ENCODE results near the gene CCDC8. TPM values are rescaled to one million over a fixed set of nuclear protein-coding genes. Genes with fewer than 3 reads are reported as not detected.

The CCDC8 gene
- total RNA-seq, 5 donors from 2014 or later (not counting 1 experiment from before 2014, with no cell fraction given) = 0.12 to 0.19 (median 0.13) TPM; not detected in 2

DNA sequence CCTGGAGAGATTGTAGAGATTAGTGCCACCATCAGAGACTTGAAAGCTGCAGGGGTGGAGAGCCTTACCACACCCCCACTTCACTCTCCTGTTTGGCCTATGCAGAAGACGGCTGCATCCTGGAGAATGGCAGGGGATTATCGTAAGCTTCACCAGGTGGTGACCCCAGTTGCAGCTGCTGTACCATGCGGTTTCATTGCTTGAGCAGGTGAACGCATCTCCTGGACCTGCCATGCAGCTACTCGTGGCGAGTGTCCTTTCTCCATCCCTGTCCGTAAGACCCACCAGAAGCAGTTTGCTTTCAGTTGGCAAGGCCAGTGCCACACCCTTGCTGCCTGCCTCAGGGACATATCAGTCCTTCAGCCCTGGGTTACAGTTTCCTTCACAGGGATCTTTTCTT, 45.2 kb downstream of the CCDC8 start:
- CTCF ChIA-PET = no interaction called here
- H3K27ac Mint-ChIP-seq = no peak overlapping the region

DNA sequence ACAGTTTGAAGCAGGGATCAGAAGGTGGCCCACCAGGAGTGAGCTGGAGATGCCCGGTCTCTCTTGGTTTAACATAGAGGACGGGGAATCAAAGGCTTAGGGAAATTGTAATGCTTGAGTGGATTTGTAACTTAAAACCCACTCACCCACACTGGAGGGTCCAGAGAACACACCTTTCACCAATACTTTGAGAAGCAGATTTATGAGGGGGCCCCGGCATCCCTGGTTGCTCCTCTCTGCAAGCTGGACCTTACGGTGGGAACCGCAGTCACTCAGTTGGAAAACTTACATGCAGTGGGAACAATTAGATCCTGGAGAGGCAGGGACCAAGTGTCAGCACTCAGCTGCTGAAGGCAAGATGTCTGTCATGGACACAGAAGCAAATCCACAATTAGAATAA, 45.9 kb downstream of the CCDC8 start:
- POLR2A ChIA-PET = no interaction called here
- Histone ChIP-seq H3K27ac (ENCODE audit: low read length) (no peak overlapping the region), H3K36me3 (ENCODE audit: control insufficient read depth in 2 of 2, extremely low read depth in 1 of 2, insufficient read depth in 1 of 2, low read length in 1 of 2) (peaks cover 0 to 41% of the 10 kb centered on the region in 2 donors), H3K4me1 (ENCODE audit: control insufficient read depth in 1 of 2, extremely low read depth in 1 of 2, insufficient read depth in 2 of 2, low read length in 2 of 2) (peaks cover 2 to 28% of the 10 kb centered on the region in 2 experiments), H3K4me3 (ENCODE audit: control insufficient read depth in 1 of 2, extremely low read depth in 1 of 2, low read length in 1 of 2) (no peak overlapping the region), H3K9me3 (no peaks in the 10 kb centered on the region), H3K27me3 (replicated peaks in 1 of 2; ENCODE audit: control insufficient read depth in 2 of 2, extremely low read depth in 1 of 2, insufficient read depth in 2 of 2, low read length in 1 of 2) (no peaks in the 10 kb centered on the region)
- DNase-seq = no peak
- no peak overlapping the region for H3K27ac Mint-ChIP-seq
- H3K27me3 Mint-ChIP-seq = no peaks in the 10 kb centered on the region
- H3K36me3 Mint-ChIP-seq = peaks cover 20% of the 10 kb centered on the region
- no peak for ATAC-seq (replicated peaks in 1 of 4)
- H3K4me1 Mint-ChIP-seq = peaks cover 30 to 49% (median 32%) of the 10 kb centered on the region in 3 donors
- 100% methylated on average over 3 of the region's 5 CpGs for WGBS (ENCODE audit: insufficient coverage)
- no peaks in the 10 kb centered on the region for H3K9me3 Mint-ChIP-seq
- no peak overlapping the region for H3K4me3 Mint-ChIP-seq
- CTCF ChIA-PET = no interaction called here

More for the DNA sequence above, 45.2 kb downstream of the CCDC8 start:
- peaks cover 31 to 49% (median 32%) of the 10 kb centered on the region in 3 donors for H3K4me1 Mint-ChIP-seq
- H3K4me3 ChIP-seq (ENCODE audit: control insufficient read depth in 1 of 2, extremely low read depth in 1 of 2, low read length in 1 of 2) = no peak overlapping the region
- ATAC-seq (replicated peaks in 1 of 4) (no peak), DNase-seq (no peak)
- H3K9me3 Mint-ChIP-seq = no peaks in the 10 kb centered on the region
- H3K36me3 Mint-ChIP-seq = peaks cover 20% of the 10 kb centered on the region
- no peaks in the 10 kb centered on the region for H3K27me3 Mint-ChIP-seq
- peaks cover 2 to 30% of the 10 kb centered on the region in 2 experiments for H3K4me1 ChIP-seq (ENCODE audit: control insufficient read depth in 1 of 2, extremely low read depth in 1 of 2, insufficient read depth in 2 of 2, low read length in 2 of 2)
- H3K4me3 Mint-ChIP-seq = no peak overlapping the region
- WGBS (ENCODE audit: insufficient coverage) = 96% methylated on average over 6 of the region's 7 CpGs
- no peaks in the 10 kb centered on the region for H3K27me3 ChIP-seq (replicated peaks in 1 of 2; ENCODE audit: control insufficient read depth in 2 of 2, extremely low read depth in 1 of 2, insufficient read depth in 2 of 2, low read length in 1 of 2)
- POLR2A ChIA-PET = interaction anchor here (0.6 kb wide), 2 partner anchors 15 to 300 kb away, joined by 3 to 9 read pairs; no protein-coding TSS in a partner anchor
- H3K27ac ChIP-seq (ENCODE audit: low read length) = no peak overlapping the region
- peaks cover 0 to 47% of the 10 kb centered on the region in 2 donors for H3K36me3 ChIP-seq (ENCODE audit: control insufficient read depth in 2 of 2, extremely low read depth in 1 of 2, insufficient read depth in 1 of 2, low read length in 1 of 2)
- no peaks in the 10 kb centered on the region for H3K9me3 ChIP-seq

DNA sequence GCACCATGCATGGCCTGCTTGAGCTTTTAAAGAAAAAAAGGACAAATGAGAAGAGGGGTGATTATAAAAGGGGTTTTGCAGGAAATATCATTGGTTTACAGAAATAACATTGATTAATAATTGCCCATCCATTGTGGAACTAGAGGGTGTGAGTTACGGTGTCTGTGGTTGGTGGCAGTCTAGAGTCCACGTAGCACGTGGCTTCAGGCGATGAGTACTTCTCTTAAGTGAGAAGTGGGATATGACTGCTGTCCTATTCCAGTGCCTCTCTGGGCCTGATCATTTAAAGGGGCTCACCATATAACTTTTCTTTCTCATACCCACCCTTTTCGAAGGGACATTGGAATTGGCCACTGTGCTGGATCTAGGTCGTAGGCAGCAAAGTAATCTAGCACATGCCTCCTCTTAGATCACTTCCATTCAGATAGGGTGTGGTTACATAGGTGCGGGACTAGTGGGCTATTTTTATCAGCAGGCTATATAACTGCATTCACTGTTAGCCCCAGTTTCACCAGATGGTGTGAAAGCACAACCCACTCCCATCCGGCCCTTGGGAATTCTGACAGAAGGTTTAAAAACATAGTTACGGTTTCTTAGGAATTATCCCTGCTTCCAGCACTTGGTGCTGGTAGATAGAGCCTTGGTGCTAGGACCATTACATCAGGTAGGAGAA, 46.6 kb downstream of the CCDC8 start:
- no peak overlapping the region for H3K27ac Mint-ChIP-seq
- POLR2A ChIA-PET = no interaction called here

DNA sequence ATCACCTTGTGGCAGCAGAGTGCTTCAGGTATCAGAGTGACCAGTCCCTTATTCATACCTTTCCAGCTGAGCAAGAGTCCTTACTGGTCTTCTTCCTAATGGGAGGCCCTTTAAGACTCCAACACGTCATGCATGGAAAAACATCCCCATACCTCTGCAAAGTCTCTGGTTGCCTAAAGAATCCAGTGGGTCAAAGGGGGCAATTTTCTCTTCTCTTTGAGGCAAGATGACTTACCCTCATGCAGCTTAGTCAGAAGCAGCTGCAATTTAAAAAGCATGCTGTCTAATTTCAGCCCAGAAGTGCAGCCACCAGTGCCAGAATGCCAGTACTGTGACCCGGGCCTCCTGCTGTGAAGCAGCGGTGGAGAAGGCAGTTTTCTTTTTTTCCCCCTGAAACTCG, 47.8 kb downstream of the CCDC8 start:
- no peak overlapping the region for H3K4me3 ChIP-seq (ENCODE audit: control insufficient read depth in 1 of 2, extremely low read depth in 1 of 2, low read length in 1 of 2)

More for the DNA sequence above, 46.6 kb downstream of the CCDC8 start:
- Histone ChIP-seq H3K27ac (ENCODE audit: low read length) (no peak overlapping the region), H3K36me3 (ENCODE audit: control insufficient read depth in 2 of 2, extremely low read depth in 1 of 2, insufficient read depth in 1 of 2, low read length in 1 of 2) (peaks cover 0 to 40% of the 10 kb centered on the region in 2 donors), H3K9me3 (no peaks in the 10 kb centered on the region), H3K4me1 (ENCODE audit: control insufficient read depth in 1 of 2, extremely low read depth in 1 of 2, insufficient read depth in 2 of 2, low read length in 2 of 2) (peaks cover 7 to 26% of the 10 kb centered on the region in 2 experiments), H3K27me3 (replicated peaks in 1 of 2; ENCODE audit: control insufficient read depth in 2 of 2, extremely low read depth in 1 of 2, insufficient read depth in 2 of 2, low read length in 1 of 2) (no peaks in the 10 kb centered on the region), H3K4me3 (ENCODE audit: control insufficient read depth in 1 of 2, extremely low read depth in 1 of 2, low read length in 1 of 2) (no peak overlapping the region)
- Mint-ChIP-seq H3K27me3 (no peaks in the 10 kb centered on the region), H3K9me3 (no peaks in the 10 kb centered on the region), H3K4me3 (no peak overlapping the region), H3K36me3 (peaks cover 20% of the 10 kb centered on the region), H3K4me1 (peaks cover 29 to 48% (median 29%) of the 10 kb centered on the region in 3 donors)
- WGBS (ENCODE audit: insufficient coverage) = 50% methylated on average over 2 of the region's 9 CpGs
- DNase-seq (peak in 1 of 35 experiments; percentile 8), ATAC-seq (replicated peaks in 1 of 4) (no peak)
- CTCF ChIA-PET = no interaction called here

DNA sequence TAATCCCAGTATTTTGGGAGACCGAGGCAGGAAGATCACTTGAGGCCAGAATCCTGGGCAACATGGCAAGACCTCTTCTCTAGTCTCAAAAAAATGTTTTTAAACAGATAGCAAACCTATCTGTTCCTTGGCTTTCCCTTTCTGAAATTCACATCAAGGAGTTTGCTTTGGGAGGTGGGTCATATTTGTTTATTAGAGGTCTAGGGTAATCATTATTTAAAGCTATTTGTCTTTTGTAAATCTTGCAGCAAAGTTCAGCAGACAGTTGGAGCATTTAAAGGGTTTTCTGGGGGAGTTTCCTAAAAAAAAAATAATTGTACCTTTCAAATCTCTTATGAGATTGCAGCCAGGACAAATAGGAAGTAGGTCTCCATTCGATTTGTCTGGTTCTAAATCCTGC, 49.0 kb downstream of the CCDC8 start:
- Histone ChIP-seq H3K36me3 (ENCODE audit: control insufficient read depth in 2 of 2, extremely low read depth in 1 of 2, insufficient read depth in 1 of 2, low read length in 1 of 2) (peaks cover 0 to 43% of the 10 kb centered on the region in 2 donors), H3K27me3 (replicated peaks in 1 of 2; ENCODE audit: control insufficient read depth in 2 of 2, extremely low read depth in 1 of 2, insufficient read depth in 2 of 2, low read length in 1 of 2) (no peaks in the 10 kb centered on the region), H3K4me1 (ENCODE audit: control insufficient read depth in 1 of 2, extremely low read depth in 1 of 2, insufficient read depth in 2 of 2, low read length in 2 of 2) (peaks cover 9 to 26% of the 10 kb centered on the region in 2 experiments), H3K4me3 (ENCODE audit: control insufficient read depth in 1 of 2, extremely low read depth in 1 of 2, low read length in 1 of 2) (no peak overlapping the region), H3K27ac (ENCODE audit: low read length) (no peak overlapping the region), H3K9me3 (no peaks in the 10 kb centered on the region)
- WGBS (ENCODE audit: insufficient coverage) = no CpG with 5 or more reads among the region's 2 CpGs
- POLR2A ChIA-PET = no interaction called here
- H3K27me3 Mint-ChIP-seq = no peaks in the 10 kb centered on the region
- DNase-seq (no peak), ATAC-seq (replicated peaks in 1 of 4) (no peak)
- CTCF ChIA-PET = no interaction called here
- H3K36me3 Mint-ChIP-seq = peaks cover 16% of the 10 kb centered on the region
- peaks cover 29 to 51% (median 29%) of the 10 kb centered on the region in 3 donors for H3K4me1 Mint-ChIP-seq
- no peak overlapping the region for H3K4me3 Mint-ChIP-seq
- no peak overlapping the region for H3K27ac Mint-ChIP-seq
- no peaks in the 10 kb centered on the region for H3K9me3 Mint-ChIP-seq

More for the DNA sequence above, 47.8 kb downstream of the CCDC8 start:
- H3K4me1 Mint-ChIP-seq = peaks cover 25 to 46% (median 26%) of the 10 kb centered on the region in 3 donors
- ATAC-seq (replicated peaks in 1 of 4) (no peak), DNase-seq (no peak)
- CTCF ChIA-PET = no interaction called here
- Histone ChIP-seq H3K4me1 (ENCODE audit: control insufficient read depth in 1 of 2, extremely low read depth in 1 of 2, insufficient read depth in 2 of 2, low read length in 2 of 2) (peaks cover 9 to 26% of the 10 kb centered on the region in 2 experiments), H3K9me3 (no peaks in the 10 kb centered on the region), H3K27me3 (replicated peaks in 1 of 2; ENCODE audit: control insufficient read depth in 2 of 2, extremely low read depth in 1 of 2, insufficient read depth in 2 of 2, low read length in 1 of 2) (no peaks in the 10 kb centered on the region), H3K36me3 (ENCODE audit: control insufficient read depth in 2 of 2, extremely low read depth in 1 of 2, insufficient read depth in 1 of 2, low read length in 1 of 2) (peaks cover 0 to 40% of the 10 kb centered on the region in 2 donors), H3K27ac (ENCODE audit: low read length) (no peak overlapping the region)
- 80% methylated on average over 1 of the region's 4 CpGs for WGBS (ENCODE audit: insufficient coverage)
- no peaks in the 10 kb centered on the region for H3K27me3 Mint-ChIP-seq
- H3K4me3 Mint-ChIP-seq = no peak overlapping the region
- H3K9me3 Mint-ChIP-seq = no peaks in the 10 kb centered on the region
- POLR2A ChIA-PET = no interaction called here
- peaks cover 16% of the 10 kb centered on the region for H3K36me3 Mint-ChIP-seq
- no peak overlapping the region for H3K27ac Mint-ChIP-seq

DNA sequence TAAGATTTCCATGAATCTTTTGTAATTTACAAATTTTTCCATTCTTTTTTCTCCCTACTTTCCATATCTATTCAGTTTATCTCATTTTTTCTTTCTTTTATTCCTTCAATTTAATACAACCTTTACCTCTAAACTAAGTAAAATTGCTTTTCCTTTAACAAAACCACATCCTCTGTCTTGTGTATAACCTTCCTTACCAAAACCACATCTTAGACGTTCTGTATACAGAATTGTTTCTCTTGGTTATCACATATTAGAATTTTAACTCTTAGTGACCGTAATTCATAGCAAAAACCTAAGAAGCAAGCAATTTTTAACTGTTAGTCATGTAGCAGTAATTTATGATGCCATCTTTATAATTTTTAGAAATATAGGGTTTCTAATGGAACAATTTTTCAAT, 51.4 kb downstream of the CCDC8 start:
- DNase-seq = peak in 1 of 35 experiments; percentile 62

More for the DNA sequence above, 51.4 kb downstream of the CCDC8 start:
- no peak overlapping the region for H3K27ac ChIP-seq (ENCODE audit: low read length)
- peak overlapping the region; percentile 2 to 9 for H3K4me3 ChIP-seq (ENCODE audit: control insufficient read depth in 1 of 2, extremely low read depth in 1 of 2, low read length in 1 of 2)
- no peaks in the 10 kb centered on the region for H3K9me3 ChIP-seq
- ATAC-seq (replicated peaks in 1 of 4) = peak; percentile 64 to 95 (median 82)
- Mint-ChIP-seq H3K36me3 (peaks cover 24% of the 10 kb centered on the region), H3K4me1 (peaks cover 44 to 64% (median 45%) of the 10 kb centered on the region in 3 donors), H3K9me3 (no peaks in the 10 kb centered on the region), H3K27ac (peak overlapping the region in 1 of 2 donors; percentile 24), H3K4me3 (peak overlapping the region; percentile 66 to 73 (median 73)), H3K27me3 (no peaks in the 10 kb centered on the region)
- H3K4me1 ChIP-seq (ENCODE audit: control insufficient read depth in 1 of 2, extremely low read depth in 1 of 2, insufficient read depth in 2 of 2, low read length in 2 of 2) = peaks cover 9 to 20% of the 10 kb centered on the region in 2 experiments
- peaks cover 0 to 35% of the 10 kb centered on the region in 2 donors for H3K36me3 ChIP-seq (ENCODE audit: control insufficient read depth in 2 of 2, extremely low read depth in 1 of 2, insufficient read depth in 1 of 2, low read length in 1 of 2)
- ChIA-PET POLR2A (interaction anchor here in 1 of 2 donors (0.7 kb wide), 1 partner anchor 1744 kb away, joined by 4 read pairs; no protein-coding TSS in a partner anchor), CTCF (interaction anchor here in 1 of 2 donors (0.6 kb wide), 1 partner anchor 168 kb away, joined by 3 read pairs; no protein-coding TSS in a partner anchor)
- no CpG with 5 or more reads among the region's 2 CpGs for WGBS (ENCODE audit: insufficient coverage)
- no peaks in the 10 kb centered on the region for H3K27me3 ChIP-seq (replicated peaks in 1 of 2; ENCODE audit: control insufficient read depth in 2 of 2, extremely low read depth in 1 of 2, insufficient read depth in 2 of 2, low read length in 1 of 2)

Data from T-cell (primary cell).